GM21723 (cell line): ENCODE data around the gene TIGD4.
A peak's percentile ranks its signal among the peaks of the same experiment; 100 is the strongest.
"Not testable (repeated sequence)": the region's sequence is repeated elsewhere in the genome, so short reads cannot be mapped to it uniquely, and the experiment has no call there.

Experiments used
- ATAC-seq: cut with Tn5 transposase; IDR thresholded peaks from one replicate; pipeline ENCODE4 v1.9.1; 2021; ENCODE audit warnings: mild to moderate bottlenecking, moderate library complexity; ENCODE audit not compliant: unreplicated experiment

TIGD4 gene

DNA sequence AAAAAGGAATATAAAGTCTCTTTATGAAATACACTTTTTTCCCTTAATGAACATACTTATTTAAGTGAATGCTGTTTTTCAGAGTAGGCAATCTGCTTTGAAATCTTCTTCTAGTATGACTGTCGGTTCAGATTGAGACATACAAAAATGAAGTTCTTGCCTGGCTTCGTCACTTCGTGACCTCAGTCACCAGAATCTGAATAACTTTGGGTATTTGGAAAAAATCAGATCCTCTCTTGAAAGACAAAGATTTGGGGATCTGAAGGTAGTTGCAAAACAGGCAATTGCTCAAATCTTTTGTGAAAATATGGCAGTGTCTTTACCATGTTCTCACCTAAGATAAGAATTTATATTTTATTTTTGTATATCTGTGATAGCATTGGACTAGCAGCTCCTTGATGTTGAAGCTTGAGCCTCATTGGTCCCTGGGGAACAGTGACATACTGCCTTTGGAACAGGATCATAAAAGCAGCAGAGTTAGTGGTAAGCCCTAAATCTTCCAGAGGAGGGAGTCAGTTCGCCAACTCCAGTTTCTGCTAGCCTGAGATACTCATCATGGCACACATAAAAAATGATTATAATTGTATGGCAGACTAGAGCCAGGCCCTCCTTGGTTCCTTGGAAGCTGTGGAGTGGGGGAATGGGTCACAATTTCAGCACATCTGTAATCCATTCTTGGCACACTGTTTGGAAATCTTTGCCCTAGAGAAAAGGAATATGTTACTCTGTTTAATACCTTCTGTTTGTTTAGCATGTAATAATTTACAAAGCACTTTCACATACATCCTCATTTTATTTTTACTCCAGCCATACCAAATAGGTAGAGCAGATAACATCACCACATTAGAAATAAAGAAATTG, 5.2 kb upstream of the TIGD4 start:
- ATAC-seq, result no peak

- ATAC-seq, result no peak
Measured at GRCh38 chr4:152780267-152780778, 793 bp upstream of the TIGD4 start.

DNA sequence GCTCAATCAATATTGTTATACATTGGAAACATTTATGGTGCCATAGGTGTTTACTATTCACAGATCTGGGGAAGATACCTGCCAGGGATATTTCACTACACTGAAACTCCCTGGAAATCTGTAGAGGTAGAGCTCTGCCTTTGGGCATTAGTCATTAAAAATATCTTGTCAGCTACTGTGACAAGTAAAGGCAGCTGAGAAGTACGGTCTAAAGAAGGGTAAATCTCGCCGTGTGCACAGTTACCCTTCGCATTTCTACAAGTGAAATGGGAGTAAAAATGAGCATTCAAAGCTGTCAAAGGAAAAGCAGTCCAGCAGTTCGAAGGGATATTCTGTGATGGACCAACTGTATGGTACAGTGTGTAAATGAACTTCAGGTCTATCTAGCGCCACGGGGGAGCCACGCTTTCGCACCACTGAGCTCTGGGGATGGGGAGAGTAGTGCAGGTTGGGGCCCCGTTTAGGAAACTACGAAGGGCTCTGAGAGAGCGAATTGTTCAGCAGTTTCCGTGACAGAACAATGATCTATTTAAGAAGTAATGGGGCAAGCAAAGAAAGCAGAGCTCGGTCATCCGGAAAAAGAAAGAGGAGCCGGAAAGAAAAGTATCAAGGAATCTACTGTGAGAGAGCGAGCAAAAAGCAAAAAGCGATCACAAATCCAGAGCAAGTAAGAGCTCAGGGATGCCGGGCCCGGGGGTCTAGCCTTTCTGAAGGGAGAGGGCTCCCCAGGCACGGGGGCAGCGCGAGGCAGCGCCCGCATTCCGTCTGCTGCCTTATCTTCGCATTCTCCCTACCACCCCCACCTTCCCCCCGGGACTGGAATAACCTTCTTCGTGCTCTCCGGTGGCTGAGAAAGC, 646 bp downstream of the TIGD4 start:
- peak; percentile 25 for ATAC-seq

- ATAC-seq, result no peak
Measured at GRCh38 chr4:152777488-152777887, 2.0 kb downstream of the TIGD4 start.

DNA sequence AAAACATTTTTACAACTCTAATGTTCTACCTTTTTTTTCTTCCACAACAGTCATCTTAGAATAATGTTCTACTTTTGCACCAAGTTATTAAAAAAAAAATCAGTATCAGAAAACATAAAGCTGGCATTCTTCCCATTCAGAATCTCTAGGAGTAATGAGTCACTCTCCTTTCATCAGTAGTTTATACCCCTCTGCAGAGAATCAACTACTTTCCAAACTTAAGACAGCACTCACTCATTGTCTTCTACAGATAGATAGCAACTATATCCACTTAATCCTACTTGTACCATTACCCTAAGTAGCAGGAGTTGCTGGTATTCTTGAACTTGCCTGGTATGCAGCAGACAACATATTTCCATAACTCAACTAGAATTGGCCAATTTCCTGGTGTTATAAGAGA, 3.2 kb downstream of the TIGD4 start:
- no peak for ATAC-seq

DNA sequence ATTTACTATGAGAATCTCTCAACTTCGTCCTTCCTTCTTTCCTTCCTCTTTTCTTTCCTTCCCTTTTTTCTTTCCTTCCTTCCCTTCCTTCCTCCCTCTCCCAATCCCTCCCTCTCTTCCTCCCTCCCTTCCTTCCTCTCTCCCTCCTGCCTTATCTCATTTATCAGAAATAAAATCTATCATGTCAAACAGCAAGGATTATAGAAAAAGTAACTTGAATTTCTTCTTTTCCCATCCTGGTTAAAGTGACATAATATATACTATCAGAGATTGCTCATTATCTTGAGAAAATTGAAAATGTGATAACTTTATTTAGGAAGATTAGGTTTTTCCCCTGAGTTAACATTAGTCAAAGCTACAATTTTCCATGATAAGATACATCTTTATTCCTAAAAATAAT, 5.6 kb downstream of the TIGD4 start:
- ATAC-seq, result no peak

GRCh38 chr4:152773339-152773738, 6.2 kb downstream of the TIGD4 start:
- ATAC-seq, result no peak

DNA sequence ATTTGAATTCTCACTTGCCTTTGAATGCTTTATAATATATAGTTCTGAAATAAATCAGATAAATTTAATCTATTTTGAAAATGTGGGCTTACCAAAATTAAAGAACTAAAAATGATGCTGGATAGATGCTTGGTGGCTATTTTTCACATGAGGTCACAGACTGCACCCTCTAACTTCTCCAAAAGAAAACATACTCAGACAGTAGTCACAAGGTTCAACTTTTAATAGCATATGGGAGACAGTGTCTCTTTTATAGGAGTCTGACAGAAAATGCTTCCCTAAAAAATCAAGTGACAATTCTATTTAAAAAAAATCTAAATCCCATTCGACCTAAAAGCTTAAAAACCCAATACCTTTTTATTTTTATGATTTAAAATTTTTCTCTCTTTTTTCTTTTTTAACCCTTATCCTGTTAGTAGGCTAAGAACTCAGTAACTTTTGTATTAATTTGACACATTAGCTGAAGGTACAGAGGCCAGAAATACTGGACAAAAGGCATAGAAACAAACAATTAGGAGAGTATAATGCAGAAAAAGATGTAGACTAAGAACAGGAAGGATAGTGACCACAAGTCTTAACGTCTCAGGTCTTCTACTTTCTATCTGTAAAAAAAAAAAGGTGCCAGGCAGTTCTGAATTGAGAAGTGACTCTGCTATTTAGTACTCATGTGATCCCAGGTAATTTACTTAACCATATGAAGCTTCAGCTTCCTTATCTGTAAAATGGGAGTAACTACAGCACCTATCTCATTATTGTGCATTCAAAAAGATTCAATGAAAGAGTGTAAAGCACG, 7.6 kb downstream of the TIGD4 start:
- ATAC-seq, result peak; percentile 97

DNA sequence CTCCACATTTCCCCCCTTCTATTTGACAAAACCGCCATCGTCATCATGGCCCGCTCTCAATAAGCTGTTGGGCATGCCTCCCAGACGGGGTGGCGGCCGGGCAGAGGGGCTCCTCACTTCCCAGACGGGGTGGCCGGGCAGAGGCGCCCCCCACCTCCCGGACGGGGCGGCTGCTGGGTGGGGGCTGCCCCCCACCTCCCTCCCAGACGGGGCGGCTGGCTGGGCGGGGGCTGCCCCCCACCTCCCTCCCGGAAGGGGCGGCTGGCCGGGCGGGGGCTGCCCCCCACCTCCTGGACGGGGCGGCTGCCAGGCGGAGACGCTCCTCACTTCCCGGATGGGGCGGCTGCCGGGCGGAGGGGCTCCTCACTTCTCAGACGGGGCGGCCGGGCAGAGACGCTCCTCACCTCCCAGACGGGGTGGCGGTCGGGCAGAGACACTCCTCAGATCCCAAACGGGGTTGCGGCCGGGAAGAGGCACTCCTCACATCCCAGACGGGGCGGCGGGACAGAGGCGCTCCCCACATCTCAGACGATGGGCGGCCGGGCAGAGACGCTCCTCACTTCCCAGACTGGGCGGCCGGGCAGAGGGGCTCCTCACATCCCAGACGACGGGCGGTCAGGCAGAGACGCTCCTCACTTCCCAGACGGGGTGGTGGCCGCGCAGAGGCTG, 14.3 kb downstream of the TIGD4 start:
- ATAC-seq, result not testable (repeated sequence)

DNA sequence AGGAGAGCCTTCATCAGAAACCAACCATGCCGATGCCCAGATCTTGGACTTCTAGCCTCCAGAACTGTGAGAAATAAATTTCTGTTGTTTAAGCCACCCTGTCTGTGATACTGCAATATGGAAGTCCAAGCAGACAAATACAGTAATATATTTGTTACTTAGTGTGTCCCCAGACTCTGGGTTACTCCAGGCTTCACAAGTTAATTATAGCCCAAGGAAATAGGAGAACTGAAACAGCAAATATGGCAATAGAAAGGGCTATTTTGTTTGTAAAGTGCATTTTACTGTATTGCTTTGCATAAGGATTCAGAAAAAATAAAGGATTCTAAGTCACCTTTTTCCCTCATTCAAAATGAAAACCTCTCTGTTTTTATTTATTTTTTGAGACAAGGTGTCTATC, 15.7 kb downstream of the TIGD4 start:
- ATAC-seq, result no peak

GRCh38 chr4:152748619-152749018, 30.9 kb downstream of the TIGD4 start:
- no peak for ATAC-seq

DNA sequence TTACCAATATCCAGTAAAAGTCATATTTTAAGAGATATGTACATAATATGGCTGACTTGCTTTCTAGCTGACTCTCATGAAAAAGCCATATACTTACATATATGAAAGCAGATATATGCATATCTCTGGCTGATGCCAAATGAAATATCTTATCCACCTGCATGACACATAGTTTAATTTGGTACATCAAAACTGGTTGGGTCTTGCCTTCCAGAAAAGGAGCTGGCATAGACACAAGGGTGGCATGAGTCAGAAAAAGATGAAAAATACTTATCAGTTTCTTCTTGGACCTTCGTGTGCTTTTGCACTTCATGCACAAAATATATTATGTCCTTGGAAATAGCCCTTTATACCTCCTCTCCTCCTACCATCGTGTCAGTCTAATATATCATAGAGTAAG, 32.1 kb downstream of the TIGD4 start:
- ATAC-seq, result no peak

- ATAC-seq, result no peak
Measured at GRCh38 chr4:152738827-152739226, 40.7 kb downstream of the TIGD4 start.

- ATAC-seq, result no peak
Measured at GRCh38 chr4:152735906-152736305, 43.6 kb downstream of the TIGD4 start.

DNA sequence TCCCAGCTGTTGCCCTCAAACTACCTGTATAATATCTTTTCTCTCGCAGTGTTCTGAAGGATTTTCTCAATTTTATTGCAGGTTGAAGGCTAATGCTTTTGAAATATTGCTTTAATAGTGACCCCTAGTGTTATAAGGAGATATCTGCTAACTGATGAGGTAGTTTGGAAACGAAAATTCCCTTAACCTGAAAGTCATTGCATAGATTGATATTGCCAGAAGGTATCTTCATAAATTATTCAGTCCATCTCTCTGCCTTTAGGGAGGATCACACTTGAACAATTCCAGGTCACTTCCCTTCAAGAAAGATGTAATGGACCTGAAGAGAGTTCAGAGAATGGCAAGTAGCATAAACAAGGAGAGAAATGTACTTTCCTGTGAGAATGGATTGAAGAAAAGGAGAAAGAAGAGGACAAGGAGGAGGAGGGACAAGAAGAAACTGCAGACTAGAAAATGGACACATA, 44.1 kb downstream of the TIGD4 start:
- ATAC-seq, result no peak

GRCh38 chr4:152734699-152735050, 44.9 kb downstream of the TIGD4 start:
- no peak for ATAC-seq

- no peak for ATAC-seq
Measured at GRCh38 chr4:152734015-152734698, 45.4 kb downstream of the TIGD4 start.

DNA sequence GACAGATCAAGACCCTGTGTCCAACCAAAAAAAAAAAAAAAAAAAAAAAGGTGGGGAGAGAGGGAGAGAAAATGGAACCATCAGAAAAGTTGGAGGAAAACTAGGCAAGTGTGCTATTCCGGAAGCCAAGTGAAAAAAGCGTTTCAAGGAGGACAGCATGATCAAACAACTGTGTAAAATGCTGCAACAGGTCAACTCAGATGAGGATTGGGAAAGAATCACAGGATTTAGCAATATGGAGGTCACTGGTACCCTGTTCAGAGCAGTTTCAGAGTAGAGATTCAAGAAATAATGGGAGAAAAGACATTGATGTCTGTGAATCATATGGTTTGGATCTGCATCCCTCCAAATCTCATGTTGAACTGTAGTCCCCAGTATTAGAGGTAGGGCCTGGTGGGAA, 47.5 kb downstream of the TIGD4 start:
- no peak for ATAC-seq

- no peak for ATAC-seq
Measured at GRCh38 chr4:152729466-152729865, 50.1 kb downstream of the TIGD4 start.

DNA sequence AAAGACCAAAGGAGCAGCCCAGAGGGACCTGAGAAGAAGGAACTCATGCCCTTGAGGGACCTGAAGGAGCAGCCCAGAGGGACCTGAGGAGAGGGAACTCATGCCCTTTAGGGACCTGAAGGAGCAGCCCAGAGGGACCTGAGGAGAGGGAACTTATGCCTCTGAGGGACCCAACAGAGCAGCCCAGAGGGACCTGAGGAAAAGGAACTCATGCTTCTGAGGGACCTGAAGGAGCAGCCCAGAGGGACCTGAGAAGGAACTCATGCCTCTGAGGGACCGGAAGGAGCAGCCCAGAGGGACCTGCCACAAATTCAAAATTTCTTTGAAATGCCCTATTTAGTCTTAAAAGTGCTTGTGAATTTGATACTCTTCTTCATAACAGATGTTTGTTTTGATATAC, 51.2 kb downstream of the TIGD4 start:
- ATAC-seq, result no peak
